Spinal cord (tissue), 10 donors: ENCODE results near the gene CCDC106. TPM values are rescaled to one million over a fixed set of nuclear protein-coding genes. Genes with fewer than 3 reads are reported as not detected.

Experiments
- DNase-seq, 6 donors: peaks; one replicate each; pipeline versions ENCODE4 v3.0.0 to v3.0.0-alpha.2; 2013 to 2015; ENCODE audit warnings: low spot score in 6 of 6, low read depth in 4 of 6
- H3K27ac ChIP-seq: one replicate; pipeline ENCODE4 v1.5.1; 2013; ENCODE audit warnings: low read depth, low read length, control low read depth
- H3K27me3 ChIP-seq: one replicate; pipeline ENCODE4 v1.6.1; 2013; ENCODE audit warnings: low read length; ENCODE audit not compliant: control insufficient read depth, insufficient read depth
- H3K36me3 ChIP-seq: one replicate; pipeline ENCODE4 v1.6.1; 2013; ENCODE audit warnings: low read length; ENCODE audit not compliant: control insufficient read depth, insufficient read depth
- H3K4me1 ChIP-seq: one replicate; pipeline ENCODE4 v1.6.1; 2013; ENCODE audit warnings: low read length; ENCODE audit not compliant: control insufficient read depth, insufficient read depth
- H3K4me3 ChIP-seq: one replicate; pipeline ENCODE4 v1.5.1; 2013; ENCODE audit warnings: low read depth, low read length, control low read depth
- H3K9me3 ChIP-seq: one replicate; pipeline ENCODE4 v1.6.1; 2013; ENCODE audit warnings: low read length; ENCODE audit not compliant: control insufficient read depth, insufficient read depth
- WGBS: methylation state at CpG from one replicate; pipeline ENCODE4 v1.1.5; 2013; ENCODE audit warnings: missing lambda C conversion rate; ENCODE audit not compliant: insufficient coverage; 5-methylcytosine and 5-hydroxymethylcytosine counted together
- long read RNA-seq, 4 donors: transcript quantifications; one replicate each; lab custom pipeline, GENCODE V29; 2026
- polyA plus RNA-seq, 2 donors: library from polyadenylated mRNA; unstranded; fragments of 120-200 nt; gene quantifications; one replicate each; pipeline ENCODE4 v1.2.1, GENCODE V29; 2013; ENCODE audit not compliant: insufficient read length in 2 of 2
- total RNA-seq, 2 donors: library from RNA; depleted of rRNA in 1 of 2; stranded (reverse); fragments of 120-200 nt in 1 of 2; fragments of >200 nt in 1 of 2; gene quantifications; one replicate each; pipeline versions ENCODE4 v1.2.3 to v1.2.4, GENCODE V29; 2013 to 2014
- donor health status: healthy.

CCDC106 gene
- total RNA-seq = 10 to 100 TPM; 13.4 to 14.1 TPM
- 10 to 100 TPM; 56.9 to 57.6 TPM for polyA plus RNA-seq
- long read RNA-seq, donor 1, transcript CCDC106-201 (6 exons, 1,546 nt) = minor isoform, 6 of 17 reads
- long read RNA-seq, donor 1, transcript CCDC106-202 (5 exons, 2,162 nt) = major isoform, 8 of 17 reads
- long read RNA-seq, donor 1, partial matches to known transcripts = 0 of 17 reads
- long read RNA-seq, donor 1, other reads (novel, unspliced or antisense) = 0 of 17 reads
- long read RNA-seq, donor 2, partial matches to known transcripts = 0 of 2 reads
- long read RNA-seq, donor 2, other reads (novel, unspliced or antisense) = 0 of 2 reads
- long read RNA-seq, donor 3, partial matches to known transcripts = 0 of 5 reads
- long read RNA-seq, donor 3, other reads (novel, unspliced or antisense) = 0 of 5 reads
- long read RNA-seq, donor 4, transcript CCDC106-202 (5 exons, 2,162 nt) = major isoform, 5 of 9 reads
- long read RNA-seq, donor 4, partial matches to known transcripts = 0 of 9 reads
- long read RNA-seq, donor 4, other reads (novel, unspliced or antisense) = 0 of 9 reads

- WGBS = under 1% methylated on average over 71 of the region's 87 CpGs
- Histone ChIP-seq H3K27me3 (no peaks in the 10 kb centered on the region), H3K4me1 (peaks cover 56% of the 10 kb centered on the region), H3K4me3 (peak within 1 kb of the TSS; percentile 68), H3K27ac (peak within 1 kb of the TSS; percentile 88), H3K9me3 (no peaks in the 10 kb centered on the region), H3K36me3 (peaks cover 70% of the 10 kb centered on the region)
- peak in 5 of 6 donors; percentile 74 to 96 (median 80) for DNase-seq
These were observed at the start of gene CCDC106 for GRCh38 chr19:55647732-55648584. TSS of gene CCDC106 (plus strand) at chr19:55648212. CDS start at chr19:55649047, 835 bp downstream.

GRCh38 chr19:55598719-55599467 is 49.1 kb upstream of the CCDC106 start:
- H3K27me3 ChIP-seq = no peaks in the 10 kb centered on the region
- H3K4me3 ChIP-seq = peak overlapping the region; percentile 92

GRCh38 chr19:55599468-55599841 is 48.6 kb upstream of the CCDC106 start, which contains the start of gene FIZ1:
TSS of gene FIZ1 (minus strand) at chr19:55599517. CDS start at chr19:55597865, 1,652 bp downstream.
- peak within 1 kb of the TSS; percentile 92 for H3K4me3 ChIP-seq

More at GRCh38 chr19:55598719-55599467, 49.1 kb upstream of the CCDC106 start:
- peak in 5 of 6 donors; percentile 77 to 98 (median 80) for DNase-seq
- Histone ChIP-seq H3K27ac (peak overlapping the region; percentile 100), H3K4me1 (peaks cover 11% of the 10 kb centered on the region), H3K9me3 (no peaks in the 10 kb centered on the region), H3K36me3 (peaks cover 46% of the 10 kb centered on the region)
- 6% methylated on average over 25 of the region's 26 CpGs for WGBS

GRCh38 chr19:55599842-55600661 is 48.0 kb upstream of the CCDC106 start, which contains the start of gene ZNF524:
TSS of gene ZNF524 (plus strand) at chr19:55600288. CDS start at chr19:55602113, 1,825 bp downstream.
- H3K4me1 ChIP-seq = peaks cover 21% of the 10 kb centered on the region
- H3K27me3 ChIP-seq = no peaks in the 10 kb centered on the region
- 0% methylated on average over 55 of the region's 97 CpGs for WGBS
- no peaks in the 10 kb centered on the region for H3K9me3 ChIP-seq
- H3K27ac ChIP-seq = peak within 1 kb of the TSS; percentile 100
- peak within 1 kb of the TSS; percentile 92 for H3K4me3 ChIP-seq
- H3K36me3 ChIP-seq = peaks cover 37% of the 10 kb centered on the region
- peak; percentile 89 to 100 (median 96) for DNase-seq

More at GRCh38 chr19:55599468-55599841, 48.6 kb upstream of the CCDC106 start, which contains the start of gene FIZ1:
- H3K27ac ChIP-seq = peak within 1 kb of the TSS; percentile 100
- peak; percentile 99 to 100 (median 100) for DNase-seq
- peaks cover 17% of the 10 kb centered on the region for H3K4me1 ChIP-seq
- 0% methylated on average over 15 of the region's 23 CpGs for WGBS
- no peaks in the 10 kb centered on the region for H3K9me3 ChIP-seq
- H3K36me3 ChIP-seq = peaks cover 42% of the 10 kb centered on the region
- H3K27me3 ChIP-seq = no peaks in the 10 kb centered on the region

- Histone ChIP-seq H3K27ac (peak overlapping the region; percentile 93), H3K9me3 (no peaks in the 10 kb centered on the region), H3K4me1 (peaks cover 21% of the 10 kb centered on the region), H3K27me3 (no peaks in the 10 kb centered on the region), H3K4me3 (peak overlapping the region; percentile 68), H3K36me3 (peaks cover 31% of the 10 kb centered on the region)
- 0% methylated on average over 4 of the region's 15 CpGs for WGBS
- no peak for DNase-seq
These were observed 47.4 kb upstream of the CCDC106 start for GRCh38 chr19:55600662-55601028.

- peak overlapping the region; percentile 93 for H3K27ac ChIP-seq
- H3K27me3 ChIP-seq = no peaks in the 10 kb centered on the region
- peaks cover 27% of the 10 kb centered on the region for H3K36me3 ChIP-seq
- H3K4me3 ChIP-seq = peak overlapping the region; percentile 68
- no peaks in the 10 kb centered on the region for H3K9me3 ChIP-seq
- DNase-seq = no peak
- peaks cover 25% of the 10 kb centered on the region for H3K4me1 ChIP-seq
- WGBS = 92% methylated on average over 4 of the region's 4 CpGs
These were observed 46.9 kb upstream of the CCDC106 start for GRCh38 chr19:55601084-55601483.

- no peak overlapping the region for H3K4me3 ChIP-seq
- H3K27ac ChIP-seq = no peak overlapping the region
These were observed 45.7 kb upstream of the CCDC106 start for GRCh38 chr19:55602104-55603001.

GRCh38 chr19:55603115-55603514 is 44.9 kb upstream of the CCDC106 start:
- H3K27me3 ChIP-seq = no peaks in the 10 kb centered on the region
- DNase-seq = no peak
- H3K27ac ChIP-seq = no peak overlapping the region
- no peaks in the 10 kb centered on the region for H3K9me3 ChIP-seq
- H3K4me1 ChIP-seq = peaks cover 38% of the 10 kb centered on the region
- no peak overlapping the region for H3K4me3 ChIP-seq
- peaks cover 22% of the 10 kb centered on the region for H3K36me3 ChIP-seq
- WGBS = 92% methylated on average over 19 of the region's 21 CpGs

More at GRCh38 chr19:55602104-55603001, 45.7 kb upstream of the CCDC106 start:
- H3K9me3 ChIP-seq = no peaks in the 10 kb centered on the region
- WGBS = 95% methylated on average over 58 of the region's 60 CpGs
- H3K4me1 ChIP-seq = peaks cover 37% of the 10 kb centered on the region
- no peaks in the 10 kb centered on the region for H3K27me3 ChIP-seq
- DNase-seq = no peak
- H3K36me3 ChIP-seq = peaks cover 25% of the 10 kb centered on the region
